Measurements from ENCODE around the gene MMAB.

DNA sequence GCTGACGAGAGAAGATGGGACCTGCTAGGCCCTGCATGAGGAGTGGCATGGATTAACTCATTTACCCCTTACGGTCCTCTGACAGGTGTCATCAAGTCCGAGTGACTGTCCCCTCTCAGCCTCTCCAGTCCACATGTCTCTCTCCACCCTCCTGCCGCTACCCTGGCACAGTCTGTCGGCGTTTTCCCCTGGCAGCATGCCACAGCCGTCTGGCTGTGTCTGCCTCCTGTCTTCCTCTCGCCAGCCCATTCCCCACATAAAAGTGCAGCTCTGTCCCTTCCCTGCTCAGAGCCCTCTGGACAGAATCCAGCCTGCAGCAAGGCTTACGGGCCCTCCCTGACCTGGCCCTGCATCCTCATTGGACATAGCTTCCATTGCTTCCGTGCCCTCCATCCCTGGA lies 50.2 kb downstream of the MMAB start:
- TF ChIP-seq, protein P1, sequence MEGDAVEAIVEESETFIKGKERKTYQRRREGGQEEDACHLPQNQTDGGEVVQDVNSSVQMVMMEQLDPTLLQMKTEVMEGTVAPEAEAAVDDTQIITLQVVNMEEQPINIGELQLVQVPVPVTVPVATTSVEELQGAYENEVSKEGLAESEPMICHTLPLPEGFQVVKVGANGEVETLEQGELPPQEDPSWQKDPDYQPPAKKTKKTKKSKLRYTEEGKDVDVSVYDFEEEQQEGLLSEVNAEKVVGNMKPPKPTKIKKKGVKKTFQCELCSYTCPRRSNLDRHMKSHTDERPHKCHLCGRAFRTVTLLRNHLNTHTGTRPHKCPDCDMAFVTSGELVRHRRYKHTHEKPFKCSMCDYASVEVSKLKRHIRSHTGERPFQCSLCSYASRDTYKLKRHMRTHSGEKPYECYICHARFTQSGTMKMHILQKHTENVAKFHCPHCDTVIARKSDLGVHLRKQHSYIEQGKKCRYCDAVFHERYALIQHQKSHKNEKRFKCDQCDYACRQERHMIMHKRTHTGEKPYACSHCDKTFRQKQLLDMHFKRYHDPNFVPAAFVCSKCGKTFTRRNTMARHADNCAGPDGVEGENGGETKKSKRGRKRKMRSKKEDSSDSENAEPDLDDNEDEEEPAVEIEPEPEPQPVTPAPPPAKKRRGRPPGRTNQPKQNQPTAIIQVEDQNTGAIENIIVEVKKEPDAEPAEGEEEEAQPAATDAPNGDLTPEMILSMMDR (conservative IDR thresholded peaks at IDR 0.05; ENCODE audit: low read depth, low read length): no peak
- TF ChIP-seq EZH2 (IDR thresholded peaks at IDR 0.05; ENCODE audit: borderline replicate concordance, low read depth, low read length, poor library complexity, severe bottlenecking): no peak
